T-helper 17 cell (primary cell): Measurements from ENCODE around the gene LTB4R. TPM values are rescaled to one million over a fixed set of nuclear protein-coding genes. Genes with fewer than 3 reads are reported as not detected.

Experiments
- ATAC-seq: fragments of 150-1000 bp; cut with Tn5 transposase; 2 replicates; pipeline ENCODE4 v1.10.0; 2021; ENCODE audit warnings: mild to moderate bottlenecking, moderate library complexity
- DNase-seq, 3 donors: peaks; one replicate each; pipeline versions ENCODE4 v3.0.0 to v3.0.0-alpha.2; 2020 to 2021
- H3K9me3 ChIP-seq: one replicate; pipeline ENCODE4 v1.7.0; 2013; ENCODE audit warnings: low read length, mild to moderate bottlenecking; ENCODE audit not compliant: control insufficient read depth, poor library complexity, severe bottlenecking
- H3K27ac Mint-ChIP-seq: one replicate; pipeline ENCODE4 v1.8.0; 2022; ENCODE audit warnings: mild to moderate bottlenecking, moderate library complexity, mixed read lengths
- H3K27me3 Mint-ChIP-seq: one replicate; pipeline ENCODE4 v1.8.0; 2022; ENCODE audit warnings: mixed read lengths
- H3K36me3 Mint-ChIP-seq: one replicate; pipeline ENCODE4 v1.8.0; 2022; ENCODE audit warnings: low read depth, mixed read lengths
- H3K4me1 Mint-ChIP-seq: one replicate; pipeline ENCODE4 v1.8.0; 2022; ENCODE audit warnings: mild to moderate bottlenecking, mixed read lengths
- H3K4me3 Mint-ChIP-seq: one replicate; pipeline ENCODE4 v1.8.0; 2022; ENCODE audit warnings: mild to moderate bottlenecking, moderate library complexity, mixed read lengths
- total RNA-seq, 4 donors: library from RNA in 2 of 4; stranded (reverse) in 2 of 4; gene quantifications; one replicate each; pipeline ENCODE4 v1.2.3 and lab custom pipeline; 2022 to 2026

Gene LTB4R
- total RNA-seq, 2 donors from 2014 or later, result 21.5 to 23.1 TPM

DNA sequence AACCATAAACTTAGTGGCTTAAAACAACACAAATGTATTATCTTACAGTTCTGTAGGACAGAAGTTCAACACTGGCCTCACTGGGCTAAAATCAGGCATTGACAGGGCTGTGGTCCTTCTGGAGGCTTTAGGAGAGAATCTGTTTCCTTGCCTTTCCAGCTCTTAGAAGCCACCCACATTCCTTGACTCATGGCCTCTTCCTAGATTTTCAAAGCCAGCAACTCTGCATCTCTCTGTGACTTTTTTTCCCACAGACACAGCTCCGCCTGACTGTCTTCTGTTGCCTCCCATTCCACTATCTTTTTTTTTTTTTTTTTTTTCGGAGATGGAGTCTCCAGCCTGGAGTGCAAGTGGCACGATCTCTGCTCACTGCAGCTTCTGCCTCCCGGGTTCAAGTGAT is 44.9 kb downstream of the LTB4R start:
- Mint-ChIP-seq H3K36me3 (peaks cover 2% of the 10 kb centered on the region), H3K4me3 (no peak overlapping the region), H3K27ac (no peak overlapping the region), H3K27me3 (peaks cover 44% of the 10 kb centered on the region), H3K4me1 (peaks cover 5% of the 10 kb centered on the region)
- ATAC-seq, result no peak
- no peaks in the 10 kb centered on the region for H3K9me3 ChIP-seq
- no peak for DNase-seq

DNA sequence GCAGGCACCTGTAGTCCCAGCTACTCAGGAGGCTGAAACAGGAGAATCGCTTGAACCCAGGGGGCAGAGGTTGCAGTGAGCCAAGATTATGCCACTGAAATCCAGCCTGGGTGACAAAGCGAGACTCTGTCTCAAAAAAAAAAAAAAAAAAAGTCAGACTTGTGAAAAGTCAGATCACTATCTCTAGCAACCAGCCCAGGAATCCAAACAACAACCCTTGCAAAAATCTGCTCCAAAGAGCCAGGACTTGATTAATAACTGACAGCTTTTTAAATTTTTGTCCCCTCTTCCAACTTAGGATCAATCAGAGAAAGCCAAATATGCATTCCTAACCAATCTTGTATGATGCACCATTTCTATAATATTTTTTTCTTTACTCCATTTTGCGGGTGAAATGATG is 49.0 kb downstream of the LTB4R start:
- Mint-ChIP-seq H3K27ac (no peak overlapping the region), H3K4me3 (no peak overlapping the region), H3K36me3 (peaks cover 4% of the 10 kb centered on the region), H3K4me1 (peaks cover 5% of the 10 kb centered on the region), H3K27me3 (peaks cover 41% of the 10 kb centered on the region)
- ATAC-seq (no peak), DNase-seq (no peak)
- no peaks in the 10 kb centered on the region for H3K9me3 ChIP-seq

DNA sequence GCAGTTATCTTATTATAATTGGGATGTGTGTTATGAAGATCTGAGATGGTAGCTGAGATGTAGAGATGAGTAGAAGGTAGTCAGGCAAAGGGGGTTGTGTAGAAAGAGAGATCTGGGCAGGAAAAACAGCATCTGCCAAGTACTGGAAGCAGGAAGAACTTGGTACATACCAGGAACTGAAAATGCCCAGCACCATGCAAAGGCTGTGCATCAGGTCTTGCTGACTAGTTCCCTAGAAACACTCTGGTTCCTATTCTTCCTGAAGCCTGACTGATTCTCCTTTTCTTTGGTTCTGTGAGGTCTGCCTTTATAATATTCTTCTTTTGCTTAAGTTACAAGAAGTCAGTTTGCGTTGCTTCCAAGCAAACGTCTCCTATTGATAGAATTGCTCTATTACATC is 50.0 kb downstream of the LTB4R start:
- Mint-ChIP-seq H3K4me1 (peaks cover 12% of the 10 kb centered on the region), H3K27ac (no peak overlapping the region), H3K27me3 (peaks cover 50% of the 10 kb centered on the region), H3K36me3 (peaks cover 4% of the 10 kb centered on the region), H3K4me3 (no peak overlapping the region)
- DNase-seq (no peak), ATAC-seq (no peak)
- no peaks in the 10 kb centered on the region for H3K9me3 ChIP-seq

DNA sequence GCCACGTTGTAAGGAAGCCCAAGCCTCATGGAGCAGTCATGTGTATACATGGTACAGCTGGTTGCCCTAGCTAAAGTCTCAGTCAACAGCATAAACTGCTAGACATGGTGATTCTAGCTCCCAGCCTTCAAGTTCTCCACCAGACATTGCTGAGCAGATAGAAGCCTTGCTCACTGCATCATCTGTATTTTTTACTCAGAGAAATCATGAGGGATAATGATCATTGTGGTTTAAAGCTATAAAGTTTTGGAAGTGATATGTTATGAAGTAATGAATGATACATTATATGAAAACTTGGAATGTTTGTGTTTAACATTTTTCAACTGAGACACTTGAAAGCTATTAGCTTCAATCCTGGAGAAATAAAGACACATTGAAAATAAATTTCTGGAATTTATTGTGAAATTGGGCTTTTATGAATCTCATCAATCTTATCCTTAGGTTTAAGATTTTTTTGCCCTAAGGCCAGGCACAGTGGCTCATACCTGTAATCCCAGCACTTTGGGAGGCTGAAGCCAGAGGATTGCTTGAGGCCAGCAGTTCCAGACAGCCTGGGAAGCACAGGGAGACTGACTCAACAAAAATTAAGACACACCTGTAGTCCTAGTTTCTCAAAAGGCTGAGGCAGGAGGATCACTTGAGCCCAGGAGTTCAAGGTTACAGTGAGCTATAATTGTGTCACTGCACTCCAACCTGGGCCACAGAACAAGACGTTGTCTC is 51.1 kb downstream of the LTB4R start:
- Mint-ChIP-seq H3K4me3 (no peak overlapping the region), H3K27me3 (peaks cover 57% of the 10 kb centered on the region), H3K4me1 (peaks cover 20% of the 10 kb centered on the region), H3K36me3 (peaks cover 4% of the 10 kb centered on the region), H3K27ac (no peak overlapping the region)
- DNase-seq (no peak), ATAC-seq (no peak)
- H3K9me3 ChIP-seq, result no peaks in the 10 kb centered on the region

DNA sequence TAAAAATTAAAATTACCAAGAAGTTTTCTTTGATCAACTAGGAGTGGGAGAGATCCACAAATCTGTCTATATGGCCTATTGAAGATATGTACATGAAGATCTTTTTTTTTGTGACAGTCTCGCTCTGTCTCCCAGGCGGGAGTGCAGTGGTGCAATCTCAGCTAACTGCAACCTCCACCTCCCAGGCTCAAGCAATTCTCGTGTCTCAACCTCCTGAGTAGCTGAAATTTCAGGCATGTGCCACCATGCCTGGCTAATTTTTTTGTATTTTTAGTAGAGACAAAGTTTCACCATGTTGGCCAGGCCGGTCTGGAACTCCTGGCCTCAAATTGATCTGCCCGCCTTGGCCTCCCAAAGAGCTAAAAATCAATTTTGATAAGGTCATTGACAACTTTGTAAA is 52.1 kb downstream of the LTB4R start:
- Mint-ChIP-seq H3K4me3 (no peak overlapping the region), H3K27ac (no peak overlapping the region), H3K4me1 (peaks cover 27% of the 10 kb centered on the region), H3K36me3 (peaks cover 4% of the 10 kb centered on the region), H3K27me3 (peaks cover 61% of the 10 kb centered on the region)
- no peaks in the 10 kb centered on the region for H3K9me3 ChIP-seq
- DNase-seq (no peak), ATAC-seq (no peak)

DNA sequence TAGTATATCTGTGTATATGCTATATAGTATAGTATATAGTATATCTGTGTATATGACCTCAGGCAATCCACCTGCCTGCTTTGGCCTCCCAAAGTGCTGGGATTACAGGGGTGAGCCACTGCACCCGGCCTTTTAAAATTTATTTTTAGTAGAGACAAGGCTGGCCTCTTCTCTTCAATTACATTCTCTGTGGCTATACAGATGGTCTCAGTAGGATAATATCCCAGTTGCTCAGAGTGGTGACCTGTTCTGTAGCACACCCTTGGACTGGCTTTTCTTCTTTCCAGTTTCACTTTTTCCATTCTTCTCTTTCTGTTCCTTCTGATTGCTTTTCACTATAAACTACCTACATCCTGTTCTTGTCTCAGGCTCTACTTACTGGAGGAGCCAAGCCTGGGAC is 53.5 kb downstream of the LTB4R start:
- no peak overlapping the region for H3K27ac Mint-ChIP-seq
- ATAC-seq, result no peak
- H3K36me3 Mint-ChIP-seq, result peaks cover 4% of the 10 kb centered on the region
- H3K27me3 Mint-ChIP-seq, result peaks cover 62% of the 10 kb centered on the region
- no peak overlapping the region for H3K4me3 Mint-ChIP-seq
- no peaks in the 10 kb centered on the region for H3K9me3 ChIP-seq
- peaks cover 27% of the 10 kb centered on the region for H3K4me1 Mint-ChIP-seq
- no peak for DNase-seq

DNA sequence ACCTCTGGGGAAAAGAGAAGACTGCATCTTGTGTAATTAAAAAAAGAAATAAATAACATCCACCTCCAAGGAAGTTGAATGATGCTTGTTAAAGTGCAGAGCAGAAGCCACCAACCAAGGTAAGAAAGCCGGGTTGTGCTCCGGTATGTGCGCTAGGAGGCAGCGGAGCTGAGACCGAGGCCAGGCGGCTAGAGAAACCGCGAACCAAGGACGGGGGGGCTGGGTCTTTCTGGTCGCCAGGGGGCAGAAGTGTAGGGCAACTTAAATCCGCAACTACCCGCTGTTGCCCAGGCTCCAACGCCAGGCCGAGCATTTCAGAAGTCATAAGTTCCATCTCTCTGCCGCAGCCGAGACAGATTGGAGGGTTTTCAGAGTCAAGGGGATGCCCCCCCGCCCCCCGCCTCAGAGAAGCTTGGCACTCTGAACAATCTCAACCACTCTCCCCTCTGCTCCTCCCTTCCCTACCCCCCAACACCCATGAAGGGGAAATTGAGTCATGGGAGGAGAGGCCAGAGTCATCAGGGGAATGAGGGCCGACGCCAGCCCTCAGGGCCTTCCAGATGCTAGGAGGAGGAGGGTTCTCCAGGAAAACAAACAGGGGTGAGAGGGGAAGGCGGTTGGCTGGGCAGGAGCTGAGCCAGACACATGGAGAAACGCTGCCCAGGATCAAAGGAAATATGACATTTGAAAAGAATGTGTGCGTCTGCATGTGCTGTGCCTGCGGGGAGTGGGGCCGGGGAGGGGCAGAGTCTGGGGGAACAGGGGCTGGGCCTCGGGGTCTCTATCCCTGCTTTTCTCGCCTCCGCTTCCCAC is 54.5 kb downstream of the LTB4R start:
- Mint-ChIP-seq H3K36me3 (peaks cover 4% of the 10 kb centered on the region), H3K4me1 (peaks cover 27% of the 10 kb centered on the region), H3K27me3 (peaks cover 58% of the 10 kb centered on the region), H3K27ac (peak overlapping the region; percentile 14), H3K4me3 (peak overlapping the region; percentile 83)
- ATAC-seq, result peak; percentile 79
- no peaks in the 10 kb centered on the region for H3K9me3 ChIP-seq
- DNase-seq, result peak; percentile 25 to 35 (median 29)

DNA sequence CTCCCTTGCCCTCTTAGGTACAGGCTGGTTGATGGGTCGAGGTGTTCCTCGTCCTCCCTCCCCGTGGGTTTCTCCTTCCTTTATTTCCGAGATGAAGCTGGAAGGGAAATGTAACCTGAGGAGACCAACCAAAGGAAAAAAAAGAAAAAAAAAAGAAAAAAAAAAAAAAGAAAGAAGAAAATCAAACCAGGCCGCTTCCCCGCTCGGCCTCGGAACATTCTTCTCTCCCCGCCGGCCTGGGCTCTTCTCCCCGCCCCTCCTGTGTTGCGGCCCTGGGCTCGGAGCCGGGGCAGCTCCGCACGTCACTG is 55.1 kb downstream of the LTB4R start:
- DNase-seq (no peak), ATAC-seq (no peak)
- H3K4me1 Mint-ChIP-seq, result peaks cover 27% of the 10 kb centered on the region
- peak overlapping the region; percentile 83 for H3K4me3 Mint-ChIP-seq
- H3K36me3 Mint-ChIP-seq, result peaks cover 4% of the 10 kb centered on the region
- peaks cover 52% of the 10 kb centered on the region for H3K27me3 Mint-ChIP-seq
- no peaks in the 10 kb centered on the region for H3K9me3 ChIP-seq
- no peak overlapping the region for H3K27ac Mint-ChIP-seq

DNA sequence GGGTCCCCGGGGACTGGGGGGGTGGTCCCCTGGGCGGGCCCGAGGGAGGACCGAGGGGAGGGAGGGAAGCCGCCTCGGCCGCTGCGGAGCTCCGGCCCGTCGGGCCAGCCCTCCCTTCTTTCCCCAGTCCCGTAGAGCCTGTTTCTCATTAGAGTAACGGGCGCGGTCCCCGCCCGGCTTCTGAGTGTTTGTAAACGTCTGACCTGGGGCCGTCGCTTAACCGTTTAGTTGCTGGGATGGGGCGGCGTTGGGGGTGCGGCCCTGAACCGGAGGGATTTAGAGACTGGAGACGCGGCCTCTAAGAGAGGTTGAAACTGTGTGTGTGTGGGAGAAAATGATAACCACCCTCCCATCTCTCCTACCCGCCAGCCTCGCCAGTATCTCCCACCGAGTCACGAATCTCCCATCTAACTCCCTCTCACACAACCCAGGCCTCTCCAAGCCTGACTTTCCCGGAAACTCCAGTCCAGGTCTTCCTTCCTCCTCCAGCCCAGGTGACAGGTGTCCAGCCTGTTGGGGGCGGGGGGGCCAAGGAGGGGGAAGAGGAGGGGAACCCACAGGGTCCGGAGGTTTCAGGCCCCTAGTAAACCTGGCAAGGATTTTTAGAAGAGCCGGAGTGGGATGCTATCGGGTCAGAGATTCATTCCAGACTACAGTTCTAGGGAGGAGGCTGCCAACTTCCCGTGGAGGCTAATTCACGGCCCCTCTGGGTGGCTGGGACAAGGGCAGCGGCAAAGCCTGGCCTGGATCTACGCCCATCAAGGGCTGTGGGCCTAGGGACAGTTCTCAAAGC is 55.6 kb downstream of the LTB4R start:
- Mint-ChIP-seq H3K27ac (no peak overlapping the region), H3K27me3 (peaks cover 47% of the 10 kb centered on the region), H3K36me3 (no peaks in the 10 kb centered on the region), H3K4me1 (peaks cover 27% of the 10 kb centered on the region), H3K4me3 (peak overlapping the region; percentile 83)
- ATAC-seq (peak; percentile 52), DNase-seq (no peak)
- no peaks in the 10 kb centered on the region for H3K9me3 ChIP-seq

Other genes with a start within 250 kb of the LTB4R start
- not detected for gene CPNE6, start 239.9 kb upstream of the LTB4R start, total RNA-seq
- 10 to 100 TPM; 14.2 to 15.5 TPM for gene PCK2, start 217.2 kb upstream of the LTB4R start, total RNA-seq
- 10 to 100 TPM; 75.5 to 86.1 TPM for gene DCAF11, start 196.7 kb upstream of the LTB4R start, total RNA-seq
- 1 to 10 TPM; 2.2 to 3.2 TPM for gene NRL, start 196.6 kb upstream of the LTB4R start, total RNA-seq
- gene FITM1, start 180.8 kb upstream of the LTB4R start, total RNA-seq, result 1 to 10 TPM; 1.4 to 1.9 TPM
- gene PSME1, start 175.3 kb upstream of the LTB4R start, total RNA-seq, result 100 to 1,000 TPM; 235 to 257 TPM
- 1 to 10 TPM; 8.3 to 9.7 TPM for gene EMC9, start 169.9 kb upstream of the LTB4R start, total RNA-seq
- gene PSME2, start 164.9 kb upstream of the LTB4R start, total RNA-seq, result 100 to 1,000 TPM; 134 to 141 TPM
- 10 to 100 TPM; 85.8 to 98.3 TPM for gene RNF31, start 164.0 kb upstream of the LTB4R start, total RNA-seq
- 100 to 1,000 TPM; 172 to 230 TPM for gene IRF9, start 150.2 kb upstream of the LTB4R start, total RNA-seq
- gene REC8, start 139.4 kb upstream of the LTB4R start, total RNA-seq, result 10 to 100 TPM; 66.3 to 94.8 TPM
- 10 to 100 TPM; 46.6 to 47.3 TPM for gene IPO4, start 122.7 kb upstream of the LTB4R start, total RNA-seq
- 10 to 100 TPM; 22.3 to 22.6 TPM for gene TM9SF1, start 116.1 kb upstream of the LTB4R start, total RNA-seq
- gene TSSK4, start 105.8 kb upstream of the LTB4R start, total RNA-seq, result under 1 TPM; 0.27 to 0.55 TPM
- 10 to 100 TPM; 69.9 to 77.2 TPM for gene CHMP4A, start 98.0 kb upstream of the LTB4R start, total RNA-seq
- gene MDP1, start 95.4 kb upstream of the LTB4R start, total RNA-seq, result 1 to 10 TPM; 4.0 to 5.9 TPM
- 10 to 100 TPM; 90.0 to 99.5 TPM for gene NEDD8, start 79.1 kb upstream of the LTB4R start, total RNA-seq
- 10 to 100 TPM; 37.0 to 44.0 TPM for gene GMPR2, start 78.6 kb upstream of the LTB4R start, total RNA-seq
- gene TINF2, start 68.9 kb upstream of the LTB4R start, total RNA-seq, result 100 to 1,000 TPM; 106 to 107 TPM
- gene TGM1, start 48.3 kb upstream of the LTB4R start, total RNA-seq, result 1 to 10 TPM; 3.4 to 4.3 TPM
- 10 to 100 TPM; 54.4 to 72.1 TPM for gene RABGGTA, start 39.9 kb upstream of the LTB4R start, total RNA-seq
- 10 to 100 TPM; 24.0 to 27.0 TPM for gene DHRS1, start 11.7 kb upstream of the LTB4R start, total RNA-seq
- 10 to 100 TPM; 25.7 to 27.7 TPM for gene NOP9, start 11.7 kb upstream of the LTB4R start, total RNA-seq
- 10 to 100 TPM; 14.5 to 16.8 TPM for gene CIDEB, start 3.5 kb upstream of the LTB4R start, total RNA-seq
- 10 to 100 TPM; 17.3 to 23.3 TPM for gene LTB4R2, start 1.4 kb upstream of the LTB4R start, total RNA-seq
- 1 to 10 TPM; 5.4 to 7.9 TPM for gene ADCY4, start 23.6 kb downstream of the LTB4R start, total RNA-seq
- gene RIPK3, start 28.5 kb downstream of the LTB4R start, total RNA-seq, result 10 to 100 TPM; 22.7 to 26.1 TPM
- gene NFATC4, start 56.7 kb downstream of the LTB4R start, total RNA-seq, result not detected
- under 1 TPM in 1 of 2 donors, not detected in 1; 0.22 TPM for gene NYNRIN, start 87.5 kb downstream of the LTB4R start, total RNA-seq
- gene CBLN3, start 118.2 kb downstream of the LTB4R start, total RNA-seq, result 1 to 10 TPM; 4.2 to 6.0 TPM
- 100 to 1,000 TPM; 118 to 128 TPM for gene KHNYN, start 118.5 kb downstream of the LTB4R start, total RNA-seq
- gene SDR39U1, start 131.3 kb downstream of the LTB4R start, total RNA-seq, result 10 to 100 TPM; 64.3 to 82.6 TPM
- gene CMA1, start 196.8 kb downstream of the LTB4R start, total RNA-seq, result not detected